NB4 (cell line): ENCODE results near the gene TESK2.

Experiments used
- CTCF ChIP-seq: IDR thresholded peaks from one replicate; pipeline ENCODE4 v1.5.1; 2012; ENCODE audit warnings: low read depth, low read length
- MYC ChIP-seq: IDR thresholded peaks from 2 replicates; pipeline ENCODE4 v1.6.1; 2011; ENCODE audit warnings: low read depth, low read length
- POLR2A ChIP-seq: IDR thresholded peaks from 2 replicates; pipeline ENCODE4 v1.6.1; 2011; ENCODE audit warnings: mild to moderate bottlenecking; ENCODE audit not compliant: insufficient read length; ENCODE audit errors: extremely low read depth

GRCh38 chr1:45383191-45383590 is 107.8 kb downstream of the TESK2 start:
- TF ChIP-seq POLR2A: no peak
- no peak for TF ChIP-seq CTCF
- no peak for TF ChIP-seq MYC
